ENCODE results near the gene PNKD.
"Not testable (repeated sequence)": the region's sequence is repeated elsewhere in the genome, so short reads cannot be mapped to it uniquely, and the experiment has no call there.

Gene PNKD

GRCh38 chr2:218257390-218257981 is 12.8 kb upstream of the PNKD start:
- peak; percentile 73 for DNase-seq

DNA sequence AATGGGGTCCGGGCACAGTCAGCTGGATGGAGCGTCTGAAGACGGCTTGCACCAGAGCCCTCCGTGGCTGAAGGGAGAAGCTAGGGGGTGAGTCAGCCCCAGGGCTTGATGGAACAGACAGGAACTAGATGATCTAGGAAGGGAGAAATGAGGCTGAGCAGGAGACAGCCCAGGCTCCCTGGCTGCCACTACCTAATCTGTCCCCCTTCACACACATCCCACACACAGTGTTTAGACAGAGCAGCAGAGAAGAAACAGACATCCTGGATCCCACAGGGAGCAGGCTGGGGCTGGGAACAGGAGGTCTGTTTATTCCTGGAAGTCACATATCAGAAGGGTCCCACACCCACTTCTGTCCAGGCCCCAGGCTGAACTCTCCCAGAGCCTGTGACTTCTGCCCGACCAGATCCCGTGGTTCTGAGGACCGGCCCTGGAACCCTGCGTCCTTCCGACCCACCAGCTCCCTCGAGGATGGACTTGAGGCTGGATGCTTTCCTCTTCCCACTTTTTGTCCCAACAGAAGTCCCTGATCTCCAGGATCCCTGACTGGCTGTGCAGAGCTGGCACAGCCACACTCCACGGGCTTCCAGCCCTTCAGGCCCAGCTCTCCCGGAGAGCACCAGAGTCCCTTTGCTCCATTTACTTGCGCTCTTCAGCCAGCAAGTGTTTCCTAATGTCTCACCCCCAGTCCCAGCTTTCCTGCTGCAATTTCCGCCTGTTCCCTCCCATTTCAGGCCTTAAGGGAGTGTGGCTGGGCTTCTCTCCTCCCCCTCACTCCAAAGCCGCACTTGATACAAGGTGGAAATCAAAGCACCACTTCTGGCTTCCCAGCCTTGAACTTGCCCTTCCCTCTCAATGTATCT is 11.0 kb upstream of the PNKD start:
- DNase-seq = no peak

DNA sequence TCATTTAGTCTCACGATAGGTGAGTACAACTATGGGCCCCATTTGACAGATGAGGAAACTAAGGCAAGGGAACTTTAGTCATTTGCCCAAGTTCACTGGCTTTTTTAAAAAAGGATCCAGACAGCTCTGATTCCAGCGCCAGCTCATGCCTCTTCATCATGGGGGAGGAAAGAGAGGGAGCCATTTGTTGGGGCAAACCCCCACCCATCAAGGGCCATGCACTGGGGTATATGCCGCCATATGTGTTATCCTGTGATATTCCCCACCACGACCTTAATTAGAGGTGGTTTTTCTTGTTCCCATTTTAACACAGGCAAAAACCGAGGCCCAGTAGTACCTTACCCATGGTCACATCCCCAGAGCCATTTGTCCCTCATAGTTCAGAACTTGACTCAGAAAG is 10.2 kb upstream of the PNKD start:
- no peak for DNase-seq

DNA sequence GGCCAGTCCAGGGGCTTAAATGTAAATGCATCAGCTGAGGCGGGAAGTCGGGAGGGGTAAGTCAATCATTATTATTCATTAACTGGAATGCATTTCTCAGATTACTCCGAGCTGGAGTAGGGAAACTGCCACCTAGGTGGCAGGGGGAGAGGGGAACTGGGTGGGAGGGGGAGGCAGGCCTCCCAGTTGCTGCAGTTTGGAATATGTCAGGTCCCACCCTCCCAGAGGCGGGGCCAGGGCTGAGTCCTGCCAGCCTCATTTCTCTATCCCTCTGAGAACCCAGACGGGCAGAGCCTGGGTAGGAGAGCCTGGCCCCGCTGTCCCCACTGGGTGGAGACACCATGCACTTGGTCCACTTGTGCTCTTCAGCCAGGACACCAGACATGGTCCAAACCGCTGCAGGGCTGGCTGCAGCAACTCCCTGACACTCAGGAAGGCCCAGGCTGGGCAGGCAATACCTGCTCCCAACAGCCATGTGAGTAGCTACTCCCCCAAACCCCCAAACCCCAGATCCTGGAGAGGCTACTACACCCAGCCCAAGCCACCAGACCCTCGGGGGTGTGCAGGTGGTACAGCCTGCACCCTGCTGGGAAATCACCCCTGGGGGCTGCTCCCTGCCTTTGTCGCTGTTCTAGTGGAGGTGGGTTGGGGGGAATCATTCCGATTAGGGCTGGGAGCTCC is 9.4 kb upstream of the PNKD start, which contains the start of gene GPBAR1:
GPBAR1 (plus strand) TSS at position 274 of the 681 bp plus-strand sequence. CDS start 1,710 bp downstream, outside the sequence.
- DNase-seq = no peak

- DNase-seq = no peak
Observed at GRCh38 chr2:218261423-218262236, 8.7 kb upstream of the PNKD start.

DNA sequence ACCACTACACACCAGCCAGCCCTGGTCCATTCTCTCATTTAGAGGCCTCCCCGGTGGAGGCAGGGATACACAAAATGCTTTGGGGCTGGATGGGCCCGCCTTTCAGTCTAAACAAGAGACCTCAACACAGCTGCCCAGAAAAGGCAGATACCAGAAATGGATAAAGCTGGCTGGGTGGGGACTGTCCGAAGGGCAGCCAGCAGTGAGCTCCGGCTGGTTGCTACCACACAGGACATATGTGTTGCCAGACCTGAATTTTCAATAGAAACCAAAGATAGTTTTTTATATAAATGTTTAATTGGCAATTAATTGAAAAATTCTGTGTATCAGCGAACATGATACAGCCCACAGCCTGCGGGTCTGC is 8.1 kb upstream of the PNKD start:
- no peak for DNase-seq

DNA sequence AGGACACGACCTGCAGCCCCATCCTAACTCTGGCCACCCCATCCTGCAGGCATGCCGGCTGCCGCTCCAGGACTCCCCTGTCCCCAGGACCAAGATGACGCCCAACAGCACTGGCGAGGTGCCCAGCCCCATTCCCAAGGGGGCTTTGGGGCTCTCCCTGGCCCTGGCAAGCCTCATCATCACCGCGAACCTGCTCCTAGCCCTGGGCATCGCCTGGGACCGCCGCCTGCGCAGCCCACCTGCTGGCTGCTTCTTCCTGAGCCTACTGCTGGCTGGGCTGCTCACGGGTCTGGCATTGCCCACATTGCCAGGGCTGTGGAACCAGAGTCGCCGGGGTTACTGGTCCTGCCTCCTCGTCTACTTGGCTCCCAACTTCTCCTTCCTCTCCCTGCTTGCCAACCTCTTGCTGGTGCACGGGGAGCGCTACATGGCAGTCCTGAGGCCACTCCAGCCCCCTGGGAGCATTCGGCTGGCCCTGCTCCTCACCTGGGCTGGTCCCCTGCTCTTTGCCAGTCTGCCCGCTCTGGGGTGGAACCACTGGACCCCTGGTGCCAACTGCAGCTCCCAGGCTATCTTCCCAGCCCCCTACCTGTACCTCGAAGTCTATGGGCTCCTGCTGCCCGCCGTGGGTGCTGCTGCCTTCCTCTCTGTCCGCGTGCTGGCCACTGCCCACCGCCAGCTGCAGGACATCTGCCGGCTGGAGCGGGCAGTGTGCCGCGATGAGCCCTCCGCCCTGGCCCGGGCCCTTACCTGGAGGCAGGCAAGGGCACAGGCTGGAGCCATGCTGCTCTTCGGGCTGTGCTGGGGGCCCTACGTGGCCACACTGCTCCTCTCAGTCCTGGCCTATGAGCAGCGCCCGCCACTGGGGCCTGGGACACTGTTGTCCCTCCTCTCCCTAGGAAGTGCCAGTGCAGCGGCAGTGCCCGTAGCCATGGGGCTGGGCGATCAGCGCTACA is 7.4 kb upstream of the PNKD start:
- no peak for DNase-seq

DNA sequence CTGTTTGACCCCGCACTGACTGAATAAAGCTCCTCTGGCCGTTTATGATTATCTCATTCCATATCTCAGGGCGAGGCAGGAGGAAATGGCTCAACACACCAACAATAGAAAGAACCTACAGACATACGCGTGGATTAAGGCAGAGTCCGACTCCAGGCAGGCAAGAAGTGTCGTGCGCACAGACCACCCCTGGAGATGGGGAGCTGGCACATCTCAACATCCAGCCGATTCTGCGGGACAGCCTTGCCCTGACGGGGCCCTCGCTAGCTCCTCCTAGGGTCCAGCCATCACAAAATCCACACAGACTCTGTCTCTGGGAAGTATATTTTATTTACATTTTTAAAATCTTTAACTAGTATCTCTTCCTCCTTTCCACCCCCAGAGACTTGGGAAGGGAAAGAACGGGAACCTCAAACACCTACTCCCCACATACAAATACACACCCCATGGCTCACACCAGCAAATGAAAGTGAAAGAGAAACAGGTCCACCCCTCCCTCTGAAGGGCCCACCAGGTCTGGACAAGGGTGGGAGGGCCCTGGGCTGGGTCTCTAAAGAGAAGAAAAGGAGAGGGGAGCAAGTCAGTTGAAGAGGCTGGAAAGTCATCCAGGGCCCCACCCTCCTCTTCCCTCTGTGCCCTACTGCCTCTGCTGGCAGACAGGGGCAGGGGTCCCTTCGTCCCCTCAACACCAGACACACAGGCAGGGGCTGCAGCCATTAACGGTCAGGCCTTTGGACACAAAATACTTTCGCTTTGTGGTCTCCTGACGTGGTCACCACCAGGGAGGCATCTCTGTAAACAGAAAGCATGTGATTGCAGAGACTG is 6.3 kb upstream of the PNKD start:
- DNase-seq = no peak

DNA sequence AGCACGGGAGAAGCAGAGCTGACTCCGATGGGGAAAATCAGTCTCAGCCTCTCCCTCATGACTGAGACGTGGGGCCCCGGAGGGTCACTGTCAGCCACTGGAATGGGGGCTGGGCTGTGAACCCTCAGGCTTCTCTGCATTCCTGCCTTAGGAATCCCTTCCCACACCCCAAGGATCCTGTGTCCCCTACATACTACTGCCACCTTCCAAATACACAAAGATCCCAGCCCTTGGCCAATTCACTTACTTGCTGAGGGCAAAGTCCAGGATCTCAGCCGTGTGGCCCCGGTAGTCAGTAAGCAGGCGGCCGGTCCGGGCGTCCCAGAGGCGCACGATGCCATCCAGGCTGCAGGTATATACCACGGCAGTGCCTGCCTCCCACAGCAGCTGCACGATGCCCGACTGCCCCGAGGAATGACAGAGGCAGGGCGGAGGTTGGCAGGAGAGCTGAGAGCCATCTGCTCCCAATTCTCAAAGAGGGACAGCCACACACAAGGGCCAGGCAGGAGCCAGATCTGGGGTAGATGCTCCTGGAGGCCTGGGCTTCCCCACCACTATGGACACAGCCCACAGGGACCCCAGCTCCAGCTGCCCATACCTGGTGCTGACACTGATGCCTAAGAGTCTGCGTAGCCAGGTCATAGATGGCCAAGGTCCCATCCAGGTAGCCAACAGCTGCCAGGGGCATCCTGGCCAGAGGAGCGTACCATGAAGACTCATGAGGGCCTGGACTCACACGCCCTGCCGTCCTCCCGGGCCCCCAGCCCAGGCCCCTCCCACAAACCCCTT is 5.4 kb upstream of the PNKD start:
- DNase-seq = no peak

- DNase-seq = no peak
Observed at GRCh38 chr2:218265626-218266025, 4.7 kb upstream of the PNKD start.

GRCh38 chr2:218266316-218266979 is 3.9 kb upstream of the PNKD start:
- no peak for DNase-seq

- no peak for DNase-seq
Observed at GRCh38 chr2:218267259-218267658, 3.1 kb upstream of the PNKD start.

GRCh38 chr2:218270721-218271486 is 585 bp downstream of the PNKD start:
- no peak for DNase-seq

GRCh38 chr2:218271487-218271797 is 1.1 kb downstream of the PNKD start:
- DNase-seq = no peak

- no peak for DNase-seq
Observed at GRCh38 chr2:218271865-218272530, 1.7 kb downstream of the PNKD start.

DNA sequence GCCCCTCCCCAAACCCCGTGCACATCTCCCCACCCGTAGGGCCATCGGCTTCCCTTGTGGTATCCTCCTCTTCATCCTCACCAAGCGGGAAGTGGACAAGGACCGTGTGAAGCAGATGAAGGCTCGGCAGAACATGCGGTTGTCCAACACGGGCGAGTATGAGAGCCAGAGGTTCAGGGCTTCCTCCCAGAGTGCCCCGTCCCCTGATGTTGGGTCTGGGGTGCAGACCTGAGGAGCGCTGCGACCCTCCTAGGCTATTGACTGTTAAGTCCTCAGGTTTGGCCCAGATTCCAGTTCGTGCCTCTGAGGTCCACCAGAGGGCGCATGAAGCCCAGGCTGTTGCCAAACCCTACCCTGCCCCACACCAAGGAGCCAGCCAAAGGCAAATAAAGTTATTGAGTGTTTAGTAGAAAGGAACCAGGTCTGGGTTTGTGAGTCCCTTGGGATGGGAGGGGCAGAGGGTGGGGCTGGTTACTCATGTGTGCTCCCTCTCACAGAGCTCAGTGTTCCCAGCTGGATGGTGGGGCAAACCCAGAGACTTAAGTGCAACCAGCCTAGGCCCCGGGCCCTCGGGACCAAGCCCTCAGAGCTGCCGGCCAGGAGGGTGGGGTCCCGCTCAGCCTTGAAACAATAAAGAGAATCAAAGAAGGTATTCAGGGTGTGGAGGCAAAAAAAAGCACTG is 2.4 kb downstream of the PNKD start:
- peak; percentile 69 for DNase-seq

DNA sequence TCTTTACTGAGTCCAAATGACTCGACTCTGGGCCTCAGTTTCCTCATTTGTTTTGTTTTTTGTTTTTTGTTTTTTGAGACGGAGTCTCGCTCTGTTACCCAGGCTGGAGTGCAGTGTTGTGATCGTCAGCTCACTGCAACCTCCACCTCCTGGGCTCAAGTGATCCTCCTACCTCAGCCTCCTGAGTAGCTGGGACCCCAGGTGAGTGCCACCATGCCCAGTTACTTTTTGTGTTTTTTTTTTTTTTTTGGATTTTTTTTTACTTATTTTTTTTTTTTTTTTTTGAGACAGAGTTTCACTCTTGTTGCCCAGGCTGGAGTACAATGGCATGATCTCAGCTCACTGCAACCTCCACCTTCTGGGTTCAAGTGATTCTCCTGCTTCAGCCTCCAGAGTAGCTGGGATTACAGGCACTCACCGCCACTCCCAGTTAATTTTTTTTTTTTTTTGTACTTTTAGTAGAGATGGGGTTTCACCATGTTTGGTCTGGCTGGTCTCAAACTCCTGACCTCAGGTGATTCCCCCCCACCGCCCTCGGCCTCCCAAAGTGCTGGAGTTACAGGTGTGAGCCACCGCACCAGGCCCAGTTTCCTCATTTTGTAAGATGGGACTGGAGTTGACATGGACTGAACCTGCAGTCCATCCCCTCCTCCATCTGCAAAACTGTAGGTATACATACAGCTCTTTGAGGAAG is 3.0 kb downstream of the PNKD start:
- DNase-seq = not testable (repeated sequence)

Measured in activated CD4-positive, CD25-positive, alpha-beta regulatory T cell treated with anti-CD3 and anti-CD28 coated beads, Interleukin-2, amount 50 U/mL, for 72 hours (primary cell).